Measurements from ENCODE around the gene DGUOK. TPM values are rescaled to one million over a fixed set of nuclear protein-coding genes. Genes with fewer than 3 reads are reported as not detected.

DGUOK gene
- total RNA-seq, 1 experiment from 2014 or later, result 78.5 TPM

- in situ Hi-C loops (cut with HindIII; ENCODE audit: low pct_unique_long_range_greater_than_20kb, low sequenced_read_pairs), result no loop called here
These were observed 37.5 kb upstream of the DGUOK start for GRCh38 chr2:73889206-73889605.

GRCh38 chr2:73890301-73891092 is 36.2 kb upstream of the DGUOK start:
- intact Hi-C loops (cut with micrococcal nuclease; ENCODE audit: unreplicated experiment) (no loop called here), in situ Hi-C loops (cut with HindIII; ENCODE audit: low pct_unique_long_range_greater_than_20kb, low sequenced_read_pairs) (no loop called here)
- Histone ChIP-seq H3K27ac (ENCODE audit: low read length) (no peak overlapping the region), H3K9me3 (ENCODE audit: control insufficient read depth, insufficient read depth, low read depth, low read length) (no peaks in the 10 kb centered on the region), H3K36me3 (ENCODE audit: control insufficient read depth, insufficient read depth, low read length) (no peaks in the 10 kb centered on the region), H3K4me3 (ENCODE audit: low read depth in 2 of 2, low read length in 2 of 2) (no peak overlapping the region), H3K4me1 (ENCODE audit: control insufficient read depth, insufficient read depth, low read length) (no peaks in the 10 kb centered on the region; the same call in 1 of the 2 replicates), H3K27me3 (ENCODE audit: control insufficient read depth, insufficient read depth, low read length) (no peaks in the 10 kb centered on the region)
- peak; percentile 64 for ATAC-seq
- BruUV-seq (replicated peaks), result no TSS peak
- TF ChIP-seq SIN3A (IDR thresholded peaks at IDR 0.05; ENCODE audit: borderline replicate concordance, insufficient read depth, low read depth, low read length), result no peak
- TF ChIP-seq TCF7L2 (IDR thresholded peaks at IDR 0.05; ENCODE audit: low read depth, low read length), result no peak
- no peak for TF ChIP-seq CTCF (IDR thresholded peaks at IDR 0.05)
- peak in 1 of 2 experiments; percentile 46; a peak in 1 of 4 replicates for TF ChIP-seq REST (IDR thresholded peaks at IDR 0.05; ENCODE audit: insufficient read depth in 1 of 2, low read depth in 2 of 2, low read length in 1 of 2)
- CTCF ChIA-PET, result no interaction called here
- no peak for DNase-seq (ENCODE audit: low read depth, low spot score)
- POLR2A ChIA-PET, result no interaction called here

More at GRCh38 chr2:73889206-73889605, 37.5 kb upstream of the DGUOK start:
- H3K27me3 ChIP-seq (ENCODE audit: control insufficient read depth, insufficient read depth, low read length), result no peaks in the 10 kb centered on the region
- DNase-seq (ENCODE audit: low read depth, low spot score) (no peak), ATAC-seq (no peak)
- TF ChIP-seq CTCF (IDR thresholded peaks at IDR 0.05) (no peak), TCF7L2 (IDR thresholded peaks at IDR 0.05; ENCODE audit: low read depth, low read length) (no peak), REST (IDR thresholded peaks at IDR 0.05; ENCODE audit: insufficient read depth in 1 of 2, low read depth in 2 of 2, low read length in 1 of 2) (no peak), SIN3A (IDR thresholded peaks at IDR 0.05; ENCODE audit: borderline replicate concordance, insufficient read depth, low read depth, low read length) (no peak), POLR2AphosphoS5 (IDR thresholded peaks at IDR 0.05; ENCODE audit: low read depth, low read length) (no peak)
- BruUV-seq (replicated peaks), result no TSS peak
- no peak overlapping the region for H3K4me3 ChIP-seq (ENCODE audit: low read depth in 2 of 2, low read length in 2 of 2)
- H3K9me3 ChIP-seq (ENCODE audit: control insufficient read depth, insufficient read depth, low read depth, low read length), result no peaks in the 10 kb centered on the region
- intact Hi-C loops (cut with micrococcal nuclease; ENCODE audit: unreplicated experiment), result no loop called here
- no peak overlapping the region for H3K27ac ChIP-seq (ENCODE audit: low read length)
- CTCF ChIA-PET, result no interaction called here
- POLR2A ChIA-PET, result no interaction called here
- H3K4me1 ChIP-seq (ENCODE audit: control insufficient read depth, insufficient read depth, low read length), result no peaks in the 10 kb centered on the region; the same call in 1 of the 2 replicates
- no peaks in the 10 kb centered on the region for H3K36me3 ChIP-seq (ENCODE audit: control insufficient read depth, insufficient read depth, low read length)
